Stomach (tissue), 4 donors: Measurements from ENCODE around the gene GSTM2.

Source experiments
- EP300 ChIP-seq: sonication (generic); formaldehyde crosslinking; IDR thresholded peaks from one replicate; pipeline ENCODE4 v1.6.1; 2017; ENCODE audit warnings: antibody characterized with exemption
- POLR2A ChIP-seq, 4 donors: fragments of 450-650 bp; IDR thresholded peaks; one replicate each; pipeline ENCODE4 v1.6.1; 2016; ENCODE audit warnings: antibody characterized with exemption in 4 of 4, control low read depth in 2 of 4, mild to moderate bottlenecking in 1 of 4, moderate library complexity in 1 of 4
- POLR2AphosphoS5 ChIP-seq, 3 donors: sonication (generic); formaldehyde crosslinking; IDR thresholded peaks; one replicate each; pipeline ENCODE4 v1.6.1; 2016; ENCODE audit warnings: antibody characterized with exemption in 3 of 3
- TF ChIP-seq, protein P1 (sequence below), 7 experiments: fragments of 450-650 bp in 4 of 7; fragments of 200-600 bp in 3 of 7; sonication (generic) in 3 of 7; IDR thresholded peaks; one replicate each; pipeline ENCODE4 v1.5.1; 2016 to 2019; ENCODE audit warnings: antibody characterized with exemption in 7 of 7, control low read depth in 2 of 7, mild to moderate bottlenecking in 1 of 7

GRCh38 chr1:109657970-109658369, 9.9 kb upstream of the GSTM2 start:
- TF ChIP-seq, protein P1, sequence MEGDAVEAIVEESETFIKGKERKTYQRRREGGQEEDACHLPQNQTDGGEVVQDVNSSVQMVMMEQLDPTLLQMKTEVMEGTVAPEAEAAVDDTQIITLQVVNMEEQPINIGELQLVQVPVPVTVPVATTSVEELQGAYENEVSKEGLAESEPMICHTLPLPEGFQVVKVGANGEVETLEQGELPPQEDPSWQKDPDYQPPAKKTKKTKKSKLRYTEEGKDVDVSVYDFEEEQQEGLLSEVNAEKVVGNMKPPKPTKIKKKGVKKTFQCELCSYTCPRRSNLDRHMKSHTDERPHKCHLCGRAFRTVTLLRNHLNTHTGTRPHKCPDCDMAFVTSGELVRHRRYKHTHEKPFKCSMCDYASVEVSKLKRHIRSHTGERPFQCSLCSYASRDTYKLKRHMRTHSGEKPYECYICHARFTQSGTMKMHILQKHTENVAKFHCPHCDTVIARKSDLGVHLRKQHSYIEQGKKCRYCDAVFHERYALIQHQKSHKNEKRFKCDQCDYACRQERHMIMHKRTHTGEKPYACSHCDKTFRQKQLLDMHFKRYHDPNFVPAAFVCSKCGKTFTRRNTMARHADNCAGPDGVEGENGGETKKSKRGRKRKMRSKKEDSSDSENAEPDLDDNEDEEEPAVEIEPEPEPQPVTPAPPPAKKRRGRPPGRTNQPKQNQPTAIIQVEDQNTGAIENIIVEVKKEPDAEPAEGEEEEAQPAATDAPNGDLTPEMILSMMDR (IDR thresholded peaks at IDR 0.05) = no peak
- TF ChIP-seq EP300 (no peak), POLR2AphosphoS5 (IDR thresholded peaks at IDR 0.05) (no peak), POLR2A (IDR thresholded peaks at IDR 0.05) (no peak)
